ENCODE results near the gene RGS1.

RGS1 gene

GRCh38 chr1:192589813-192590212 lies 14.2 kb downstream of the RGS1 start:
- Histone ChIP-seq H3K27ac (ENCODE audit: low read length) (no peak overlapping the region), H3K4me1 (ENCODE audit: insufficient read depth, low read length) (no peaks in the 10 kb centered on the region), H3K9me3 (ENCODE audit: insufficient read depth, low read depth, low read length) (no peaks in the 10 kb centered on the region), H3K4me3 (ENCODE audit: low read length) (no peak overlapping the region), H3K27me3 (ENCODE audit: insufficient read depth, low read length) (no peaks in the 10 kb centered on the region), H3K36me3 (ENCODE audit: insufficient read depth, low read depth, low read length) (no peaks in the 10 kb centered on the region), H3K9ac (ENCODE audit: low read depth, low read length) (no peak overlapping the region)

GRCh38 chr1:192592517-192592916 lies 16.9 kb downstream of the RGS1 start:
- H3K27ac ChIP-seq (ENCODE audit: low read length): no peak overlapping the region
- no peaks in the 10 kb centered on the region for H3K36me3 ChIP-seq (ENCODE audit: insufficient read depth, low read depth, low read length)
- no peak overlapping the region for H3K4me3 ChIP-seq (ENCODE audit: low read length)
- H3K27me3 ChIP-seq (ENCODE audit: insufficient read depth, low read length): no peaks in the 10 kb centered on the region
- no peaks in the 10 kb centered on the region for H3K9me3 ChIP-seq (ENCODE audit: insufficient read depth, low read depth, low read length)
- no peaks in the 10 kb centered on the region for H3K4me1 ChIP-seq (ENCODE audit: insufficient read depth, low read length)
- H3K9ac ChIP-seq (ENCODE audit: low read depth, low read length): no peak overlapping the region

GRCh38 chr1:192592981-192593708 lies 17.6 kb downstream of the RGS1 start:
- Histone ChIP-seq H3K4me1 (ENCODE audit: insufficient read depth, low read length) (no peaks in the 10 kb centered on the region), H3K9ac (ENCODE audit: low read depth, low read length) (no peak overlapping the region), H3K36me3 (ENCODE audit: insufficient read depth, low read depth, low read length) (no peaks in the 10 kb centered on the region), H3K27me3 (ENCODE audit: insufficient read depth, low read length) (no peaks in the 10 kb centered on the region), H3K27ac (ENCODE audit: low read length) (no peak overlapping the region), H3K9me3 (ENCODE audit: insufficient read depth, low read depth, low read length) (no peaks in the 10 kb centered on the region), H3K4me3 (ENCODE audit: low read length) (no peak overlapping the region)

GRCh38 chr1:192595299-192595698 lies 19.7 kb downstream of the RGS1 start:
- Histone ChIP-seq H3K9ac (ENCODE audit: low read depth, low read length) (no peak overlapping the region), H3K27ac (ENCODE audit: low read length) (no peak overlapping the region), H3K27me3 (ENCODE audit: insufficient read depth, low read length) (no peaks in the 10 kb centered on the region), H3K9me3 (ENCODE audit: insufficient read depth, low read depth, low read length) (no peaks in the 10 kb centered on the region), H3K4me3 (ENCODE audit: low read length) (no peak overlapping the region), H3K4me1 (ENCODE audit: insufficient read depth, low read length) (no peaks in the 10 kb centered on the region), H3K36me3 (ENCODE audit: insufficient read depth, low read depth, low read length) (no peaks in the 10 kb centered on the region)

GRCh38 chr1:192598589-192598988 lies 23.0 kb downstream of the RGS1 start:
- no peak overlapping the region for H3K27ac ChIP-seq (ENCODE audit: low read length)
- H3K9ac ChIP-seq (ENCODE audit: low read depth, low read length): no peak overlapping the region
- no peak overlapping the region for H3K4me3 ChIP-seq (ENCODE audit: low read length)
- H3K4me1 ChIP-seq (ENCODE audit: insufficient read depth, low read length): no peaks in the 10 kb centered on the region
- H3K9me3 ChIP-seq (ENCODE audit: insufficient read depth, low read depth, low read length): no peaks in the 10 kb centered on the region
- H3K27me3 ChIP-seq (ENCODE audit: insufficient read depth, low read length): no peaks in the 10 kb centered on the region
- H3K36me3 ChIP-seq (ENCODE audit: insufficient read depth, low read depth, low read length): no peaks in the 10 kb centered on the region

- Histone ChIP-seq H3K9ac (ENCODE audit: low read depth, low read length) (no peak overlapping the region), H3K27me3 (ENCODE audit: insufficient read depth, low read length) (no peaks in the 10 kb centered on the region), H3K4me1 (ENCODE audit: insufficient read depth, low read length) (no peaks in the 10 kb centered on the region), H3K27ac (ENCODE audit: low read length) (no peak overlapping the region), H3K36me3 (ENCODE audit: insufficient read depth, low read depth, low read length) (no peaks in the 10 kb centered on the region), H3K4me3 (ENCODE audit: low read length) (no peak overlapping the region), H3K9me3 (ENCODE audit: insufficient read depth, low read depth, low read length) (no peaks in the 10 kb centered on the region)
Observed at GRCh38 chr1:192600275-192600674, 24.7 kb downstream of the RGS1 start.

- Histone ChIP-seq H3K27ac (ENCODE audit: low read length) (no peak overlapping the region), H3K4me3 (ENCODE audit: low read length) (no peak overlapping the region), H3K9ac (ENCODE audit: low read depth, low read length) (no peak overlapping the region), H3K27me3 (ENCODE audit: insufficient read depth, low read length) (no peaks in the 10 kb centered on the region), H3K4me1 (ENCODE audit: insufficient read depth, low read length) (no peaks in the 10 kb centered on the region), H3K9me3 (ENCODE audit: insufficient read depth, low read depth, low read length) (no peaks in the 10 kb centered on the region), H3K36me3 (ENCODE audit: insufficient read depth, low read depth, low read length) (no peaks in the 10 kb centered on the region)
Observed at GRCh38 chr1:192601143-192601542, 25.6 kb downstream of the RGS1 start.

GRCh38 chr1:192601567-192601966 lies 26.0 kb downstream of the RGS1 start:
- Histone ChIP-seq H3K9ac (ENCODE audit: low read depth, low read length) (no peak overlapping the region), H3K27me3 (ENCODE audit: insufficient read depth, low read length) (no peaks in the 10 kb centered on the region), H3K4me3 (ENCODE audit: low read length) (no peak overlapping the region), H3K9me3 (ENCODE audit: insufficient read depth, low read depth, low read length) (no peaks in the 10 kb centered on the region), H3K36me3 (ENCODE audit: insufficient read depth, low read depth, low read length) (no peaks in the 10 kb centered on the region), H3K27ac (ENCODE audit: low read length) (no peak overlapping the region), H3K4me1 (ENCODE audit: insufficient read depth, low read length) (no peaks in the 10 kb centered on the region)

- Histone ChIP-seq H3K27ac (ENCODE audit: low read length) (no peak overlapping the region), H3K4me3 (ENCODE audit: low read length) (no peak overlapping the region), H3K27me3 (ENCODE audit: insufficient read depth, low read length) (no peaks in the 10 kb centered on the region)
Observed at GRCh38 chr1:192602757-192603156, 27.2 kb downstream of the RGS1 start.

GRCh38 chr1:192603218-192603787 lies 27.7 kb downstream of the RGS1 start:
- H3K27ac ChIP-seq (ENCODE audit: low read length): no peak overlapping the region
- no peak overlapping the region for H3K4me3 ChIP-seq (ENCODE audit: low read length)
- H3K9me3 ChIP-seq (ENCODE audit: insufficient read depth, low read depth, low read length): no peaks in the 10 kb centered on the region
- no peaks in the 10 kb centered on the region for H3K36me3 ChIP-seq (ENCODE audit: insufficient read depth, low read depth, low read length)
- no peaks in the 10 kb centered on the region for H3K27me3 ChIP-seq (ENCODE audit: insufficient read depth, low read length)
- H3K9ac ChIP-seq (ENCODE audit: low read depth, low read length): no peak overlapping the region
- H3K4me1 ChIP-seq (ENCODE audit: insufficient read depth, low read length): no peaks in the 10 kb centered on the region

More at GRCh38 chr1:192602757-192603156, 27.2 kb downstream of the RGS1 start:
- no peaks in the 10 kb centered on the region for H3K9me3 ChIP-seq (ENCODE audit: insufficient read depth, low read depth, low read length)
- H3K4me1 ChIP-seq (ENCODE audit: insufficient read depth, low read length): no peaks in the 10 kb centered on the region
- no peaks in the 10 kb centered on the region for H3K36me3 ChIP-seq (ENCODE audit: insufficient read depth, low read depth, low read length)
- H3K9ac ChIP-seq (ENCODE audit: low read depth, low read length): no peak overlapping the region

- Histone ChIP-seq H3K27me3 (ENCODE audit: insufficient read depth, low read length) (no peaks in the 10 kb centered on the region), H3K27ac (ENCODE audit: low read length) (no peak overlapping the region), H3K4me1 (ENCODE audit: insufficient read depth, low read length) (no peaks in the 10 kb centered on the region), H3K4me3 (ENCODE audit: low read length) (no peak overlapping the region), H3K36me3 (ENCODE audit: insufficient read depth, low read depth, low read length) (no peaks in the 10 kb centered on the region), H3K9ac (ENCODE audit: low read depth, low read length) (no peak overlapping the region), H3K9me3 (ENCODE audit: insufficient read depth, low read depth, low read length) (no peaks in the 10 kb centered on the region)
Observed at GRCh38 chr1:192604979-192605620, 29.5 kb downstream of the RGS1 start.

- no peak overlapping the region for H3K27ac ChIP-seq (ENCODE audit: low read length)
- H3K9me3 ChIP-seq (ENCODE audit: insufficient read depth, low read depth, low read length): no peaks in the 10 kb centered on the region
- H3K4me1 ChIP-seq (ENCODE audit: insufficient read depth, low read length): no peaks in the 10 kb centered on the region
- H3K4me3 ChIP-seq (ENCODE audit: low read length): no peak overlapping the region
- no peaks in the 10 kb centered on the region for H3K27me3 ChIP-seq (ENCODE audit: insufficient read depth, low read length)
- no peak overlapping the region for H3K9ac ChIP-seq (ENCODE audit: low read depth, low read length)
- no peaks in the 10 kb centered on the region for H3K36me3 ChIP-seq (ENCODE audit: insufficient read depth, low read depth, low read length)
Observed at GRCh38 chr1:192608671-192609070, 33.1 kb downstream of the RGS1 start.
